Measurements from ENCODE around the gene YKT6.
"Not testable (repeated sequence)": the region's sequence is repeated elsewhere in the genome, so short reads cannot be mapped to it uniquely, and the experiment has no call there.

The YKT6 gene

GRCh38 chr7:44194069-44194468 is 6.7 kb upstream of the YKT6 start:
- peak; percentile 40 to 54 for DNase-seq

DNA sequence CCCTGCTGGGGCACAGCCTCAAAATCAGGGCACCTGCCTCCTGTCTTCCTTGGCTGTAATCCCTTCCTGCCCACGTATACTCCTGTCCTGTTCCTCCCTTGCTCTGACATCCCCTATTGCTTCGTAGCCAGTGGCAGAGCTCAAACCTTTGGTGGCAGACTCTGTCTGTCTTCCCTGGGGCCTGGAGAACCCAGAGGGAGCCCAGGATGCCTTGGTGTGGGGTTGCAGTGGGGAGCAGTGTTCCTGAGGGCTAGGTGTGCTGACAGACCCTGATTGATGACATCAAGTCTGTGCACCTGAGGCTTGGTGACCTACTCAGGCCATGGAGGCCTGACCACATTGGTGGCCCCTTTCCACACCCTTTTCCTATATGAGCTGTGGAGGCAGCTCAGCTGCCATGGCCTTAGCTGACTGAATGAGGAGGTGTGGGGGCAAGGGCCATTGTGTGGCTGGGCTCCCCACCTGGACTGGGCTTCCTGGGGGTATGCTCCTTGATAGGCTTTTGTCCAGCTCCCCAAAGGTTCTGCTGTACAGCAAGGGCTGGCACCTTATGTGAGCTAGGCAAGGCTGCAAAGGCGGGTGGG is 6.1 kb upstream of the YKT6 start:
- DNase-seq: no peak

- DNase-seq: no peak
Measured at GRCh38 chr7:44195889-44196288, 4.9 kb upstream of the YKT6 start.

DNA sequence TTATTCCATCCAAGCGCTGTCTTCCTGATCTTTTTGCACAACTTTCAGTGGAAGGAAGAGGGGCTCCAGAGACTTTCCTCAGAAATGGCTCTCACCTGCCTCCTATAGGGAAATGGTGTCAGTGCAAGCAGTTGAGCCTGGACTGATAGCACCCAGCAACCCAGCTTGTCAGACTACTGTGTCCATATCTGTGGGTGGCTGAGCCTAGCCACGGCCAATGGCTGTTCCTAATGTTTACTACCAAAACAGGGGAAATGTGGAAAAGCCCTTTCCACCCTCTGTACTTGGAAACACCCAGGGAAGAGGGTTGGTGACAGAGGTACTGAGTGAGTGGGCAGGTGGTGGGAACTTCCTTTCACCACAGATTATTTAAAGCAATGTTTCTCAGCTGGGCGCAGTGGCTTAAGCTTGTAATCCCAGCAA is 4.3 kb upstream of the YKT6 start:
- DNase-seq: peak; percentile 27 to 43

GRCh38 chr7:44197474-44197873 is 3.3 kb upstream of the YKT6 start:
- DNase-seq: no peak

- DNase-seq: not testable (repeated sequence)
Measured at GRCh38 chr7:44200163-44200562, 615 bp upstream of the YKT6 start.

- DNase-seq: no peak
Measured at GRCh38 chr7:44201813-44202212, 1.0 kb downstream of the YKT6 start.

DNA sequence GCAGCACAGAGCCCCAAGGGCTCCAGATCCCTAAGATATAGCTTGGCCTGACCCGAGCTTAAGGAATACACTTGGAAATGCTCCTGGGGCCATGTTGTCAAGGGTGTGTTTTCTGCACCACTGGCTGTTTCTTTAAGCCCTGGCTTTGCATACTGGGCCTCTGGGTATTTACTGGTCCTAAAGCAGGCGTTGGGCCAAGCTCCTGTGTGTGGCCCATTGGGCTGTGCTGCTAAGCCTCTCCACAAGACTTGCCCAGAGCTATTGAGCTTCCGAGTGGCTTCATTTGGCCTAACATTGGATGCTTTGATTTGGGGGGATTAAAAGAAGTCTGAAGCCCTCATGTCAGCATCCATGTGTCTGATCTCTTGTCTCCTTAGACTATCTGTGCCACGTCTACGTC is 5.2 kb downstream of the YKT6 start:
- no peak for DNase-seq

- DNase-seq: no peak
Measured at GRCh38 chr7:44208085-44208484, 7.3 kb downstream of the YKT6 start.

- no peak for DNase-seq
Measured at GRCh38 chr7:44210107-44210506, 9.3 kb downstream of the YKT6 start.

DNA sequence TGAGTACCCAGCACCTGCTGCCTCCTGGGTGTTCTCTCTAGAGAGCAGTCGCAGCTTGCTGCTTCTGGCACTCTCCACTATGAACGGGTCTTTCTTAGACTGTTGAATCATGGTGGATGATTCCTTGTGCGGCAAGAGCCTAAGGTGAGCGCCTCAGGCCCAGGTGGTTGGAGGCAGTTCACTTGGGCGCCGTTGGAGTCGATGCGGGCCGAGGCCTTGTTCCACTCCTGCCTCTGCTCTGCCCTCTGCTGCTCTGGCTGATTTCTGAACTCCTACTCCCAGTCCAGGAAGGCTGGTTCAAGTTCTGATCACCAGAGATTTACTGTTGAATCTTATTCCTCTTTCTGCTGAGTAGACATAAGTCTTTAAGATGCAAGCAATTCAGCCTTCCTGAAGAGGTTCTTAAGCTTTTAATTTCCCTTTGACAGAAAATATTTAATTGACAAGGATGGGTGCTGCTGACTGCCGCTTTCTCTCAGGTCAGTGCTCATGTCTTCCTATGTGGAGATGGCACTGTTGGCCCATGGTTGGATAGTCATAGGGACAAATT is 10.4 kb downstream of the YKT6 start:
- DNase-seq: no peak

GRCh38 chr7:44212018-44212417 is 11.2 kb downstream of the YKT6 start:
- no peak for DNase-seq

GRCh38 chr7:44212581-44213184 is 11.9 kb downstream of the YKT6 start:
- DNase-seq: no peak

GRCh38 chr7:44213206-44213876 is 12.6 kb downstream of the YKT6 start:
- DNase-seq: no peak

GRCh38 chr7:44213877-44214388 is 13.2 kb downstream of the YKT6 start:
- no peak for DNase-seq

GRCh38 chr7:44215531-44215930 is 14.8 kb downstream of the YKT6 start:
- no peak for DNase-seq

DNA sequence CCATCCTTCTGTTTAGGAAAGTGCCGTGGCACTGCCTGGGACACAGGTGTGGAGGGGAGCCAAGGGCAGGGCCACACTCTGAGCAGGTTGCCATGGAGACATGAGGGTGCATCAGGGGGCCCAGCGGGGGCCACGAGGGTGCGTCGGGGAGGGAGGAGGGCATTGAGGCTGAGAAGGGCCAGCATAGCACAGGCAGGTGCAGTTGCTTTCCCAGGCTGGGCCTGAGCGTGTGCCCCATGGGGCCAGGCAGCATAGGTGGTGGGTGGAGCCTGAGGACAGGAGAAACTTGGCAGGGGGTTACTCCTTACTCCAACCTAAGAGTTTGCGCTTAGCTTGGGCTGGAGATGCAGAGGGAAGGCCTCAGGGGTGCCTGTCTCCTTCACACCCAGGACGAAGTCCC is 15.2 kb downstream of the YKT6 start:
- no peak for DNase-seq

- DNase-seq: no peak
Measured at GRCh38 chr7:44216521-44217222, 15.9 kb downstream of the YKT6 start.

GRCh38 chr7:44217223-44217714 is 16.5 kb downstream of the YKT6 start:
- DNase-seq: no peak

GRCh38 chr7:44217852-44218402 is 17.1 kb downstream of the YKT6 start:
- DNase-seq: no peak

DNA sequence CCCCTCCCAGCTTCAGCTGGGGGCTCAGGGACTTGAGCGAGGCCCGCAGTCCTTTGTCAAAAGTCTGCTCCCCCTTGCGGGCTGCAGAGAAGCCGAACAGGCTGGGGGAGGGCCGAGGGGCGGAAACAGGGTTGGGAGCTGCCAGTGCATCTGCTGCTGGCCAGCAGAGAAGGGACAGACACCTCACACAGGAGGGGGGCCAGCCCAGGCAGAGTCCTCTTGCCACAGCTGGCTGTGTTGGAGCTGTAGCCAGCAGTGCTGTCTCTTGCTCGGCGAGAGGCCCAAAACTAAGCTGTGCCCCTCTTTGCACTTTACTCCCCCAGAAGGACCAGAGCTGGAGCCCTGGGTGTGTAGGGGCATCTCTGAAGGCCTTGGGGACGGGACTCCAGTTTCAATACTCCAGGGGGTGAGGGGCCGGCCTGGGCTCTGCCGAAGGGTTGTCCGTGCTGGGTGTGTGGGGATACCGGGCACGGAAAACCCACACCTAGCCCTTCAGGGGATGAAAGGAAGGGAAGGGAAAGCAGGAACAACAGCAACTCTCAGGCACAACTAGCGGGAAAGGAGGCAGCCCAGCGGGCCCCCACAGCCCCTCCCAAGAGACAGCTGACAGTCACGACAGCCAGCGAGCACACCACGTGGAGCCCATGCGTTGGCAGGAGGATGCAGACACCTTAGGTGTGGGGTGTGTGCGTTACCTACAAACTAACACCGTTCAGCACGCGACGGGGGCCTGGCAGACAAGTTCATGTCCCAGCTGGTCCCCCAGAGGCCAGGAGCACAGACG is 17.8 kb downstream of the YKT6 start:
- no peak for DNase-seq

Measured in activated CD4-positive, alpha-beta T cell treated with anti-CD3 and anti-CD28 coated beads, Interleukin-2, amount 50 U/mL, for 48 hours (primary cell).